Testis (tissue), 3 donors: Measurements from ENCODE around the gene KDM3B. TPM values are rescaled to one million over a fixed set of nuclear protein-coding genes. Genes with fewer than 3 reads are reported as not detected.

Experiments used
- DNase-seq: peaks from one replicate; pipeline ENCODE4 v3.0.0-alpha.2; 2019
- H3K27ac ChIP-seq, 2 donors: fragments of 200-600 bp; sonication (generic); one replicate each; pipeline ENCODE4 v1.5.1; 2019
- H3K27me3 ChIP-seq: fragments of 200-600 bp; sonication (generic); one replicate; pipeline ENCODE4 v1.5.1; 2019
- H3K36me3 ChIP-seq: fragments of 200-600 bp; sonication (generic); one replicate; pipeline ENCODE4 v1.5.1; 2017; ENCODE audit warnings: low read depth; ENCODE audit errors: missing control alignments
- H3K4me1 ChIP-seq: fragments of 200-600 bp; sonication (generic); one replicate; pipeline ENCODE4 v1.5.1; 2019
- H3K4me3 ChIP-seq, 2 donors: fragments of 200-600 bp; sonication (generic); one replicate each; pipeline ENCODE4 v1.5.1; 2017 to 2019
- H3K9me3 ChIP-seq: fragments of 200-600 bp; sonication (generic); one replicate; pipeline ENCODE4 v1.5.1; 2017
- POLR2A ChIP-seq: fragments of 450-650 bp; IDR thresholded peaks from one replicate; pipeline ENCODE4 v1.6.1; 2017; ENCODE audit warnings: antibody characterized with exemption, mild to moderate bottlenecking, moderate library complexity
- WGBS, 2 donors: methylation state at CpG; one replicate each; pipeline ENCODE4 v1.1.5; 2018; 5-methylcytosine and 5-hydroxymethylcytosine counted together
- intact Hi-C: fragments of 100-400 bp; cut with DNase I; formaldehyde crosslinking; loops from one replicate; pipeline ENCODE4 v1.15.1; 2023; ENCODE audit warnings: low total_unique reads
- polyA plus RNA-seq: library from polyadenylated mRNA; stranded (reverse); fragments of 350-450 nt; fragmentation: Illumina TruSeq; extraction: RNeasy Lipid Tissue Mini Kit (QIAGEN cat#74804); gene quantifications from one replicate; pipeline ENCODE4 v1.2.3, GENCODE V29; 2014; ENCODE audit warnings: low read depth, low replicate concordance; ENCODE audit not compliant: insufficient read depth
- total RNA-seq, 2 donors: library from RNA; depleted of rRNA; stranded (reverse); fragments of >200 nt; gene quantifications; one replicate each; pipeline ENCODE4 v1.2.3, GENCODE V29; 2016
- TF ChIP-seq, protein P1 (sequence below), 3 experiments: fragments of 450-650 bp in 2 of 3; fragments of 200-600 bp in 1 of 3; sonication (generic) in 1 of 3; IDR thresholded peaks; one replicate each; pipeline ENCODE4 v1.5.1; 2016 to 2019; ENCODE audit warnings: antibody characterized with exemption in 3 of 3, mild to moderate bottlenecking in 2 of 3, moderate library complexity in 1 of 3

Gene KDM3B
- total and polyA plus RNA-seq, 3 donors from 2014 or later: 61.8 to 85.3 (median 81.1) TPM

DNA sequence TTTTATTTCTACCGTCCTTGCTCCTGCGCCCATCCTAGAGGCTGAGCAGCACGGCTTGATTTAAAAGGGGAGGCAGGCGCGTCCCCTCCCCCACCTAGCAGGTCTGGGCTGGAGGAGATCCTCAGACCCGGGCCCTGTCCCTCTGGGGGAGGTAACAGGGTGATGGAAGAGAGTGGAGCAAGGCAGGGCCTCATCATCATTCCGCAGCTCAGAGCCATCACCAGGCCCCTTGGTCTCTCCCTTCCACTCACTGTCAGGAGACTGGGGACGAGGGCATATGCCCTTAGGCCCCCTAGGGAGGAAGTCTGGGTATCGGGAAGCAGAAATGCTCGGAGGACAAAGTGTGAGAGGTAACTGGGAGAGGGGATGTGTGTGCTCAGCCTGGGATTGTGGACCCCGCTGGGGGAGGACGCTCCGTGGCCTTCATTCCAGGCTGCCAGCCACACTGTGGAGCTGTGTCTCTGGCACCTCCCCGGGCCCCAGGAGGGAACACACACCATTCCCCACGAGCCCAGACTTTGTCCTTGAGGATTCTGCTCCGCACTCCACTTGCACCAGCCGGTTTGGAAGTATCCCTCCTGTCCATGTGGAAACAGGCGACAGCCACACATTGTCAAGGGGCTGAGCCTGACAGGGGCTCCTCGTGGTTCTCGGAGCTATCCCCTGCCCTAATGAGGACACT, 87.1 kb downstream of the KDM3B start:
- no peak for TF ChIP-seq POLR2A
- TF ChIP-seq, protein P1, sequence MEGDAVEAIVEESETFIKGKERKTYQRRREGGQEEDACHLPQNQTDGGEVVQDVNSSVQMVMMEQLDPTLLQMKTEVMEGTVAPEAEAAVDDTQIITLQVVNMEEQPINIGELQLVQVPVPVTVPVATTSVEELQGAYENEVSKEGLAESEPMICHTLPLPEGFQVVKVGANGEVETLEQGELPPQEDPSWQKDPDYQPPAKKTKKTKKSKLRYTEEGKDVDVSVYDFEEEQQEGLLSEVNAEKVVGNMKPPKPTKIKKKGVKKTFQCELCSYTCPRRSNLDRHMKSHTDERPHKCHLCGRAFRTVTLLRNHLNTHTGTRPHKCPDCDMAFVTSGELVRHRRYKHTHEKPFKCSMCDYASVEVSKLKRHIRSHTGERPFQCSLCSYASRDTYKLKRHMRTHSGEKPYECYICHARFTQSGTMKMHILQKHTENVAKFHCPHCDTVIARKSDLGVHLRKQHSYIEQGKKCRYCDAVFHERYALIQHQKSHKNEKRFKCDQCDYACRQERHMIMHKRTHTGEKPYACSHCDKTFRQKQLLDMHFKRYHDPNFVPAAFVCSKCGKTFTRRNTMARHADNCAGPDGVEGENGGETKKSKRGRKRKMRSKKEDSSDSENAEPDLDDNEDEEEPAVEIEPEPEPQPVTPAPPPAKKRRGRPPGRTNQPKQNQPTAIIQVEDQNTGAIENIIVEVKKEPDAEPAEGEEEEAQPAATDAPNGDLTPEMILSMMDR (IDR thresholded peaks at IDR 0.05): no peak
- H3K27me3 ChIP-seq: no peaks in the 10 kb centered on the region
- 19 to 20% methylated on average over 19 to 20 of the region's 20 CpGs for WGBS, 2 donors
- H3K4me3 ChIP-seq: peak overlapping the region; percentile 38 to 54
- no peak overlapping the region for H3K27ac ChIP-seq
- H3K36me3 ChIP-seq: no peaks in the 10 kb centered on the region
- DNase-seq: no peak
- no peaks in the 10 kb centered on the region for H3K9me3 ChIP-seq
- intact Hi-C loops: no loop called here
- H3K4me1 ChIP-seq: peaks cover 12% of the 10 kb centered on the region

DNA sequence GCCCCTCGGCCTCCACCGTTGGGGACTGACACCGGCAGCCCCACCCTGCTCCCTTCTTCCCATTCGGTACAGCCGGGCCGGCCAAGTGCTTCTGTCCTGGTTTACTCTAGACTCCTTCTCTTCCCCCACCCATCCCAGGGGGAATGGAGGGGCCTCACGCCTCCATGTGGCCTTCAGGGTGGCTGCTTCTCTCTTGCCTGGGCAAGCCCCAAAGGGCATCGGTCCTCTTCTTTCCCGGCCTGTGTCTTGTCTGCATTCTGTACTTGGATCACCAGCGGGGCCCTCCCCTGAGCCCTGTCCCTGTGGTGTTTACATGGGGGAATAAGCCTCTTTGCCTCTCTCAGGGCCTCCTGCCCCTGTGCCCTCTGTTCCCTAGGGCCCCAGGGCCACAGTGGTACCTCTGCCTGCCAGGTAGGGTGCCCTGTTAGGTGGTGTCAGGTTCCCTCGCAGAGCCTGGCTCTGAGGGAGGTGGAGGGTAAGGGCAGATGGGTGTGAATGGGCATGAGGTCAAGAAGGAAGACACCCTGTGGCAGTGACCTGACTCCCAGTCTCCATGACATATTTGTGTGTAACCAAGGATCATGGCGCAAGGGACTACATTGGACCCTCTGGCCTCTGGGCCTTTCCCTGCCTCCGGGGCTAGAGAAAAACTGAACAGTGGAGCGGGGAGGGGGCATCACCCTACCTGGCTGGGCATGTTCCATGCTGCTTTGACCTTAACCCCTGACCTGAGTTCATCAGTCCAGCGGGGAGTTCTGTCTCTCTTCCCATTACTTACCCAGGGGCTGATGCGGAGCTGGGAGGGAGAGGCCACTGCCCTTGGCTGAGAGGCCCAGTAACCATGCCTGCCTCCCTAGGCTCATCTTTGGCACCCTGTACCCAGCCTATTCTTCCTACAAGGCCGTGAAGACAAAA, 87.9 kb downstream of the KDM3B start:
- intact Hi-C loops: no loop called here
- no peak overlapping the region for H3K4me3 ChIP-seq

DNA sequence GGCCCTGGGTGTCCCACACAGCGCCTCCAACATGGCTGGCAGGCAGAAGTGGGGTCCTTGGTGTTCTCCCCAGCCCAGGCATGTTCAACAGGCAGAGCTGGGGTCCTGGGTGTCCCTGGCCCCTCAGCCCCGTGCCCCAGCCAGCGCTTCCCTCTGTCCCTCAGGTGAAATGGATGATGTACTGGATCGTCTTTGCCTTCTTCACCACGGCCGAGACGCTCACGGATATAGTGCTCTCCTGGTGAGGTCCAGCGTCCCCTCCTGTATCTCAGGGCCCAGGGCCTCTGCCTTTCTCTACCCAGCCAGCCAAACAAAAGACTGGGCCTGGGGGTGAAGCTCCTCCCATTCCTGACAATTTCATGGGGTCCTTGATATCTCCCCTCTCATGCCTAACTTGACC, 88.7 kb downstream of the KDM3B start:
- intact Hi-C loops: no loop called here
- no peak for DNase-seq
- H3K27ac ChIP-seq: no peak overlapping the region

More for the DNA sequence above, 87.9 kb downstream of the KDM3B start:
- Histone ChIP-seq H3K4me1 (peaks cover 12% of the 10 kb centered on the region), H3K9me3 (no peaks in the 10 kb centered on the region), H3K27me3 (no peaks in the 10 kb centered on the region), H3K27ac (no peak overlapping the region), H3K36me3 (no peaks in the 10 kb centered on the region)
- WGBS, 2 donors: 49 to 61% methylated on average over 14 to 17 of the region's 17 CpGs
- no peak for DNase-seq
- TF ChIP-seq, protein P1 (IDR thresholded peaks at IDR 0.05): no peak
- TF ChIP-seq POLR2A: no peak

DNA sequence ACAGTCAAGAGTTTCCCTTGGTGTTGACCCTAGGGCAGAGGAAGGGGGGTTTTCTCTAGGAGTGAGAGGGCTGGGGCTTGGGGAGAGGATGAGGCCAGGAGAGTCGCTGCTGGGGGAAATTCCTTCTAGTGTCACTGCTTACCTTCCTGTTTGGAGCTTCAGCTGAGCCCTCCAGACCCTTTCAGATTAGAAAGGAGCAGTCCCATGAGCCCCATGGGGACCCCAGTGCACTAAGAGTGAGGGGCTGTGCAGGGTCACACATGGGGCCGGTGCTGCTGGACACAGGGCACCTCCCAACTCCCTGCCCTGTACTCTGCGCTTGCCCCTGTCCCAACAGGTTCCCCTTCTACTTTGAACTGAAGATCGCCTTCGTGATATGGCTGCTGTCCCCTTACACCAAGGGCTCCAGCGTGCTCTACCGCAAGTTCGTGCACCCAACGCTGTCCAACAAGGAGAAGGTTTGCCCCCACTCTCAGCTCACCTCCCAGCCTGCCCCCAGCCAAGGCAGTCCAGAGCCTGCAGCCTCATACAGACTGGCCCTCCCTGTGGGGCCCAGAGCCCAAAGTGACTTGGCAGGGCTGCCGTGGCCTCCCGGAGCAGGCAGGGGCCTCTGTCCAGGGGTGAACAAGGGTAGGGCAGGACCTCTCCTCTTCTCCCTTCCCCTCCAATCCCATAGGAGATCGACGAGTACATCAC, 91.7 kb downstream of the KDM3B start:
- Histone ChIP-seq H3K9me3 (no peaks in the 10 kb centered on the region), H3K4me1 (peaks cover 10% of the 10 kb centered on the region), H3K4me3 (no peak overlapping the region), H3K27me3 (no peaks in the 10 kb centered on the region), H3K36me3 (no peaks in the 10 kb centered on the region), H3K27ac (no peak overlapping the region)
- WGBS, 2 donors: 90 to 93% methylated on average over 9 to 13 of the region's 13 CpGs
- TF ChIP-seq, protein P1 (IDR thresholded peaks at IDR 0.05): no peak
- TF ChIP-seq POLR2A: no peak
- intact Hi-C loops: no loop called here
- no peak for DNase-seq

More for the DNA sequence above, 88.7 kb downstream of the KDM3B start:
- peaks cover 12% of the 10 kb centered on the region for H3K4me1 ChIP-seq
- no peak overlapping the region for H3K4me3 ChIP-seq
- WGBS, 2 donors: 94 to 100% methylated on average over 2 to 9 of the region's 9 CpGs
- no peaks in the 10 kb centered on the region for H3K36me3 ChIP-seq
- TF ChIP-seq POLR2A: no peak
- TF ChIP-seq, protein P1 (IDR thresholded peaks at IDR 0.05): no peak
- no peaks in the 10 kb centered on the region for H3K27me3 ChIP-seq
- H3K9me3 ChIP-seq: no peaks in the 10 kb centered on the region
